HG02970 (cell line): ENCODE measurements around the gene NFKBIE.
"Not testable (repeated sequence)": the region's sequence is repeated elsewhere in the genome, so short reads cannot be mapped to it uniquely, and the experiment has no call there.

Experiments
- ATAC-seq: cut with Tn5 transposase; IDR thresholded peaks from one replicate; pipeline ENCODE4 v1.9.1; 2021; ENCODE audit warnings: mild to moderate bottlenecking, moderate library complexity, moderate number of reproducible peaks; ENCODE audit not compliant: unreplicated experiment, low FRiP score

NFKBIE gene, protein sequence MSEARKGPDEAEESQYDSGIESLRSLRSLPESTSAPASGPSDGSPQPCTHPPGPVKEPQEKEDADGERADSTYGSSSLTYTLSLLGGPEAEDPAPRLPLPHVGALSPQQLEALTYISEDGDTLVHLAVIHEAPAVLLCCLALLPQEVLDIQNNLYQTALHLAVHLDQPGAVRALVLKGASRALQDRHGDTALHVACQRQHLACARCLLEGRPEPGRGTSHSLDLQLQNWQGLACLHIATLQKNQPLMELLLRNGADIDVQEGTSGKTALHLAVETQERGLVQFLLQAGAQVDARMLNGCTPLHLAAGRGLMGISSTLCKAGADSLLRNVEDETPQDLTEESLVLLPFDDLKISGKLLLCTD

DNA sequence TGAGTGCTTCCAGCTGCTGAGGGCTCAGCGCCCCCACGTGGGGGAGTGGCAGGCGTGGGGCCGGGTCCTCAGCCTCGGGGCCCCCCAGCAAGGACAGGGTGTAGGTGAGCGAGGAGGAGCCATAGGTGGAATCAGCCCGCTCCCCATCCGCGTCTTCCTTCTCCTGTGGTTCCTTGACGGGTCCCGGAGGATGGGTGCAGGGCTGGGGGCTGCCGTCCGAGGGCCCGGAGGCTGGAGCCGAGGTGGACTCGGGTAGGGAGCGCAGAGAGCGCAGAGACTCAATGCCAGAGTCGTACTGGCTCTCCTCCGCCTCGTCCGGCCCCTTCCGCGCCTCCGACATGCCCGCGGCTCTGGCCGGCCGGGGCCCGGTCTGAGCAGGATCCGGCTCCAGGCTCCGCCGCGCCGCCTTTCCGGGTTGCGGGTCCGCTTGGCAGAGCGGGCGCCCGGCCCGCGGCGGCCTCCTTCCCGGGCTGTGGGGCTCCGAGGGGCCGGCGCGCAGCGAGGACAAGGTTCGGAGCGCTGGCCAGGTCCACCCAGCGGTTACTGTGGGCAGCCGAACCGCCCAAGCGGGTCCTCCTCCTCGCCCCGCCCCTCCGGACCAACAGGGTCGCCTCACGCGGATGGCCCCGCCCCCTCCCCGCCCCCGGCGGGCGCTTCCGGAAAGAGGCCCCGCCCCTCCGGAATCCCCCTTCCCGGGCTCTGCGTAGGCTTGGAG is at the start of gene NFKBIE:
TSS of gene NFKBIE (minus strand) at position 545 of the 715 bp plus-strand sequence. CDS start at position 340, 205 bp downstream.
- ATAC-seq, result peak; percentile 48

DNA sequence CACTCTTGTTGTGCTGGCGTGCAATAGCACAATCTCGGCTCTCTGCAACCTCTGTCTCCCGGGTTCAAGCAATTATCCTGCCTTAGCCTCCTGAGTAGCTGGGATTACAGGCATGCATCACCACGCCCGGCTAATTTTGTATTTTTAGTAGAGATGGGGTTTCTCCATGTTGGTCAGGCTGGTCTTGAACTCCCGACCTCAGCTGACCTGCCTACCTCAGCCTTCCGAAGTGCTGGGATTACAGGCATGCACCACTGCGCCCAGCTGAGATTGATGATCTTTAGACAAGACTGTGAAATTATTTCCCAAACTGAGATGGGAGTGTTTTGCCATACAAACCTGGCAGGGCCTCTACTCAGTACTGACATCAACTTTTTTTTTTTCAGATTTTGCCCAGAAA is 49.3 kb upstream of the NFKBIE start:
- ATAC-seq, result not testable (repeated sequence)

DNA sequence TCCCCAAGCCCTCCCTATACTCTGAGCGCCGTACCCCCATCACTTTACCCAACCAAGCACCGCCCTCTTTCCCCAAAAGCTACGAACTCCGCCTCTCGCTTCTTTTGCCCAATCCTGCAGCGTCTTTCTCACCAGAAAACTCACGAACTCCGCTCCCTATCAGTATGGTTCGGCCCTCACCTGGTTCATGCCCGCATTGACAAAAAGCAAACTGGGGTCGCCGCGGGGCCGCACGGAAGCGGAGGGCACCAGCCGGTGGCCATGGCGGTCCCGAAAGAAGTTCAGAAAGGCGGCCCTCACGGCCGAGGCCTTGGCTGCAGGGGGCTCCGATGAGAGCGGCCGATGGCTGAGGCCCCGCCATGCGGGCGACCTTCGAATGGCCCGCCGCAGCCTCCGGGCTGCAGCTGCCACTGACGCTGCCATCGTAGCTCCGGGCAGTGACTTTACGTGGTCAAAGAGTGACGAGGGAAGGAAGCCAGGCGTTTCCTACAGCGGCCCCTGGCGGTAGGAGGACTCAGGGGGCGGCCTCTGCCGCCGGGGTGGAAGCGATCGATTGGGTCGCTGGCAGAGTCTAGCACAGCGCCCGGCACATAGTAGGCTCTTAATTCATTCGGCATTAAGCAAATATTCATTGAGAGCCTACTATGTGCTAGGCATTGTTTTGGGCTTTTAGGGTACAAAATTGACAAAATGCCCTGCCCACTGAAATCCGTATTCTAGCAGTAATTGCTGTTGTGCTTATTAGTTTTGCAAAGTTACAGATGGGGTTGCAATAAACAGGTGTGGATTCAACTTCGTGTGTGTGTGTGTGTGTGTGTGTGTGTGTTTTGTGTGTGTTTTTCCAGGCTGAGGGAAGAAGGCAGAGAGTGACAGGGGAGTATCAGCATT is 47.8 kb upstream of the NFKBIE start, which contains the start of gene AARS2:
TSS of gene AARS2 (minus strand) at position 447 of the 888 bp plus-strand sequence. CDS start at position 423, 24 bp downstream.
- peak; percentile 85 for ATAC-seq

DNA sequence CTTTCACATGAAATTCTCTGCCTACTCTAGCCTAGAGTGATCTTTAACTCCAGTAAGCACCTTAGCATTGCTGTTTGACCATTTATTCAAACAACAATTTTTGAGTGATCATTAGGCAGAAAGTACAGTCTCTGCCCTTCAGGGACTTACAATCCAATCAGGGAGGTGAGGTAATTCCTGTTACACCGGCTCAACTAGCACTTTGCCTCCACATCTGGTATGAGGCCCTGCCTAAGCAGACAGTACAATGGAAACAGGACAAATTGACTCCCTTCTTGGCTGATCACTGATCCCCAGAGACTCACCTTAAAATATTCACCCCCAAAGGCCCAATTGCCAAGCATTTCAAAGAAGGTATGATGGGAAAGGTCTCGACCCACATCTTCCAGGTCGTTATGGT is 46.4 kb upstream of the NFKBIE start:
- no peak for ATAC-seq

DNA sequence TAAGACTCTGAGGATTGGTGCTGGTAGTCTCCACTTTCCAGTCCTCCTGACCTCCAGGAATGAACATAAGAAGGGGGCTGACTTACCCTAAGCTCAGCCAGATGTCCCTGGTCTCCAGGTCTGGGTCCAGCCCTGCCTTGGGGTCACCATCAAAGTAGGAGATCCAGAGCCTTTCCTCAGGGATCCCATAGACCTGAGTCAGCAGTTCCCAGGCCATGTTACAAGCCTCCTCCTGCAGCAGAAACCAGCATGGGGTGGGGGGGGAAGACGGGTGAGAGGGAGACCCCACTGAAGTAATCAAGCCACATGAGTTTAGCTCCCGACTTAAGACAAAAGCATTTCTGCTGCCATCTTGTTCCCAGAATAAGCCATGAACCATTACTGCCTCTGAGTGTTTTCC is 46.0 kb upstream of the NFKBIE start:
- ATAC-seq, result no peak

DNA sequence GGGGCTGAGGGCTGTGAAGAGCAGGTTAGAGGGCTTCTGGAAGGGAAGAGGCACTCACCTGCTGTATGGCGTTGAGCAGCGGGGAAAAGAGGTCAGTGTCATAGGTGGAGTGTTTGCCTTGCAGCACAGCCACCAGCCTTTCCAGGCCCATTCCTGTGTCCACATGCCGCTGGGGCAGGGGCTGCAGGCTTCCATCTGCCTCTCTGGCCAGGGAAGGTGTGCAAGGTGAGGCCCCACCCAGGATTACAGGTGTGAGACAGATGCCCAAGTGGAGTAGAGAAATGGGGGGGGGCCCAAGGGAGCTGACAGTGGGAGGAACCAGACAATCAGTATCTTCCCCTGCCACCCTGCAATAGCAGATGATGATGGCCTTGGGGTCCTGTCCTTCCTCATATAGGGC is 44.9 kb upstream of the NFKBIE start:
- no peak for ATAC-seq

DNA sequence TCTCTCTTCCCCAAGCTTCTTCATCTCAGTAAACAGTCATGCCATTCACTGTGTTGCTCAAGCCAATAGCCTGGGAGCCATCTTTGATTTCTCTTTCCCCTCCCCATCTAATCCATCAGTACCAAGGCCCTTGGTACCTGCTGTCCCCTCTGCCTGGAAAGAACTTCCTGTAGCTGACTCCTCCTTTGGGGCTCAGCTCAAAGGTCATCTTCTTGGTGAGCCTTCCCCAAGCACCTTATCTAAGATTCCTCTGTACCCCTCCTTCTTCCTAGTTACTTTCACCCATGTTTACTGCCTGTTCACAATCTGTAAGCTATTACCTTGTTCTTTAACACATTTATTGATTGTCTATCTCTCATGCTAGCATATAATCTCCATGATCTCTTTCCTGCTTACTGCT is 44.3 kb upstream of the NFKBIE start:
- no peak for ATAC-seq

DNA sequence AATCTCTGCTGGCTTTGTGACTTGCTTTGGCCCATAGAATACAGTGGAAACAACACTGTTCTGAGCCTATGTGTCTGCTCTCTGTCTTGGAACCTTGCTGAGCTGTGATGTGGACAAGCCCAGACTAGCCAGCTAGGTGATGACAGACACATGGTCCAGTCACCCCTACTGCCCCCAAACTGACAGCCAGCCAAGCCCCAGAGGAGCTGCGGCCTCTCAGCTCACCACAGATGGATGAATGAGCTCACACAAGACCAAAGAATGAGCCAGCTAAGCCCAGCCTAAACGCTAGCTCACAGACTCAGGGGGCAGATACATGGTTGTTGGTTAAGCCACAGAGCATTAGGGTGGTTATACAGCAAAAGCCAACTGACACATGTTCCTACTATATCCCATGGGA is 43.7 kb upstream of the NFKBIE start:
- no peak for ATAC-seq

DNA sequence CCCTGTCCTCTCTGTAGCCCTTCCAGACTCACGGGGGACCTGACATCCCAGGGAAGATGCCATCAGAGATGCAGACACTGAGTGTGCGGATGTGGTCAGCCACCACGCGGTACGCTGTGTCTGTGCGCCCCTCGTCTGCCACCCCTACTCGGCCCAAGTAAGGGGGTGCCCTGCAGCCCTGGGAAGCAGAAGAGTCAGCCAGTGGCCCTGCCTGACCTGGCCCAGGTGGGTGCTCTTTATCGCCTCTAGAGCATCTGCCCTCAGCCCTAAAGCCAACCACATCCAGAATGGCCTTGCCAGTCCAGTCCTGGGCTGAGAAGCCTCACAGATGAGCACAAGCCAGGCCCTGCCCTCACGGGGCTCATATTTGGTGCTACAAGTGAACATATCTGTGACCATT is 41.9 kb upstream of the NFKBIE start:
- no peak for ATAC-seq

DNA sequence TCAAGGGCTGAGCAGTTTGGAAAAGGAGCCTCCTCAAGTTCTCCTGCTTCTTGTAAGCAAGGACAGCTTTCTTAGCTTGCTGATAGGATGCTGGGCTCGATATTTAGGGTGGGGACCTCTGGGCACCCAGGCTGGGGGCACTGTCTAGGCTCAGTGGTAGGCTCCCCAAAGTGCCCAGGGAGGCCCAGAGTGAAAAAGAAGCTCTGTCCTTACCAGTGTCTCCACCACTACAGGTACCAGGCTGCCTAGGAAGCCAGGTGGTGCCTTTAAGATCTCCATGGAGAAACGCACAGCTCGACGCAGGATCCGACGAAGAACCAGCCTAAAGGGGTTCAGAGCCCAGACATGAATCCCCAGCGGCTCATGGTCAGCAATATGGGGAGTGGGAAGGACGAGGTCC is 41.4 kb upstream of the NFKBIE start:
- no peak for ATAC-seq

DNA sequence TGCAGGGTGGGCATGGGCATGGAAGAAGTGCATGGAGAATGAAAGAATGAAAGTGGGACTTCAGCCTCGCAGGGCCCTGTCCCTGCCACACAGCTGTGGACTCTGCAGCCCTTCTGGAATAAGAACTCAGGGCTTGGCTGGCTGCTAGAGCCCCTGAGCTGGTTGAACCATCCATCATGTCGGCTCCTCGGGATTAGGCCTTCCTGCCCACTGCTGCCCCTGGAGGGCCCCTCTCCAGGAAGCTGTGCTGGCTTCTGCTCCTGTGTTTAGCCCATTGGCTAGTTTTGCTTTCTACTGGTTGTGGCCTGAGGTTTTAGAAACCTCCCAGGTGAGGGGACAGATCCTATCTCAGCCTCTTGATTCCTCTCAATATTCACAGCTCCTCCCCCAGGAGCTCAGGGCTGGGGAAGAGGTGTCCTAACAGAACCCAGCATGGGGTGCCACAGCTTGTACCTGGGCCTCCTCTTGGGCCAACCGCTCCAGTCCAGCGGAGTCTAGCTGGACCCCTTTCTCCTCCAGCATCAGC is 39.9 kb upstream of the NFKBIE start:
- no peak for ATAC-seq

DNA sequence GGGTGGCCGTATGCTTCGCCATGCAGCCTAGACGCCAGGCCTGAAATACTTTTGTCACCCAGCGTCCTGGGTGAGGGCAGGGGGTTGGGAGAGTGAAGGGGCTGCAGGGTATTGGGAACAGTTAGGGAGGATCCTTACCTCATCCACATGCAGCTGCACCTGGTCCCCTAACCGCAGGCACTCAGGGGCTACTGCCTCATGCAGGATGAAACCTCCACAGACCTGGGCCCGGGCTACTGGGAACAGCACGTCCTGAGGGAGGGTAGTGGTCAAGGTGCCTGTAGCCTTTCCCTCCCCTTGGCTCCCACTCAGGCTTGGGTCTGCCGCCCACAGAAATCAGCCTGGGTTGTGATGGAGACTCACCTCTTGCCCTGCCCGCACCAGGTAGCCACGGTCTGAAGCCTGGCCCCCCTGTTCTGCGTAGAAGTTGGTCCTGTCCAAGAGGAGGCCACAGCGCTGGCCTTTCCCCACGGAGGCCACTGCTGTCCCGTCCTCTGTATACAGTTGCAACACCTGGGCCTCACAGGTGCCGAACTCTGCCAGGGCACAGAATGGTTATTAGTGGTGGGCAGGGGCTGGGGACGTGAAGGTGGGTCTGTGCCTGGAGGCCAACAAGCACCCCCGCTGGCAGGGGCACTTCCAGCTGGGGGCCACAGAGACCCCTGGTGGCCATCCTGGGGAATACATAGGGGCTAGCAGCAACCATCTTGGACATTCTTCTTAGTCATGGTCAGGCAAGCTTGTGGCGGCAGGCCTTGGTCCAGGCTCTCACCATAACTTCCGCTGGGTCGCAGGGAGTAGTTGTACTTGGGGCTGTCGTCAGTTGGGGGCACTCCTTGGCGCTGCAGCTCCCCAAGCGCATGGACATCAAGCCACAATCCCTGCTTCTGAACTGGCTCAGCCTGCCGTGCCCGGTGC is 39.2 kb upstream of the NFKBIE start:
- no peak for ATAC-seq

DNA sequence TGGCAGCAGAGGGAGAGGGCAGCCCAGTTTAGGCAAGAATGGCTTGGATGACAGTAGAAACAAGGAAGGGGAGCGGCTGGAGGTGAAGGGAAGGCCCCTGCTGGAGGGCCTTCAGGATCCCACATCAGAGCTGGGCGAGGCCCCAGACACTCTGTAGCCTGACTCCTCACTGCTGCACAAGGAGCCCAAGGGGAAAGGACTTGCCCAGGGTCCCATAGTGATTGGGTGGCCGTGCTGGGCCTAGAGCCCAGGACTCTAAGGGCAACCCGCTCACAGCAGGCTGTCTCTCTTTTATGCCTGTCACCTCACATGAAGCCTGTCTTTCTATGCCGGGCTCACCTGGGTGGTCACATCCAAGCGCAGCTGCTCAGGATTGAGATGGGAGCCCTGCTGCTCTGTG is 38.5 kb upstream of the NFKBIE start:
- ATAC-seq, result no peak

DNA sequence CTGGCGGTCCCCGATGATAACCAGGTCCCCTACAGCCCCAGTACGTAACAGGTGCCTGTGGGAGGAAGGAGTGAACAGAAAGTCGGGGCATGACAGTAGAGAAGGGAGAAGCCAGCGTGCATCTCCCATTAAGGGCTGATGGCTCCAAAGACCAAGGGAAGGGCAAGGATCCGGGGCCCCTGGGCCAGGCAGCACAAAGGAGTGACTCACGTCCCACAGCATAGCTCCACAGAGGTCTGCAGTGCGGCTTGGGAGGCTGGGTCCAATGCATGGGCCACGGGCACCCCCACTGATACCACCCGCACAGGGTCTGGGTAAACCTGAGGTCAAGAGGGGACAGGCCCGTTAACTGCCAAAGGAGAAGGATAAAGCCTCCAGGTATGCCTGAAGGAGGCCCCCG is 37.5 kb upstream of the NFKBIE start:
- no peak for ATAC-seq

DNA sequence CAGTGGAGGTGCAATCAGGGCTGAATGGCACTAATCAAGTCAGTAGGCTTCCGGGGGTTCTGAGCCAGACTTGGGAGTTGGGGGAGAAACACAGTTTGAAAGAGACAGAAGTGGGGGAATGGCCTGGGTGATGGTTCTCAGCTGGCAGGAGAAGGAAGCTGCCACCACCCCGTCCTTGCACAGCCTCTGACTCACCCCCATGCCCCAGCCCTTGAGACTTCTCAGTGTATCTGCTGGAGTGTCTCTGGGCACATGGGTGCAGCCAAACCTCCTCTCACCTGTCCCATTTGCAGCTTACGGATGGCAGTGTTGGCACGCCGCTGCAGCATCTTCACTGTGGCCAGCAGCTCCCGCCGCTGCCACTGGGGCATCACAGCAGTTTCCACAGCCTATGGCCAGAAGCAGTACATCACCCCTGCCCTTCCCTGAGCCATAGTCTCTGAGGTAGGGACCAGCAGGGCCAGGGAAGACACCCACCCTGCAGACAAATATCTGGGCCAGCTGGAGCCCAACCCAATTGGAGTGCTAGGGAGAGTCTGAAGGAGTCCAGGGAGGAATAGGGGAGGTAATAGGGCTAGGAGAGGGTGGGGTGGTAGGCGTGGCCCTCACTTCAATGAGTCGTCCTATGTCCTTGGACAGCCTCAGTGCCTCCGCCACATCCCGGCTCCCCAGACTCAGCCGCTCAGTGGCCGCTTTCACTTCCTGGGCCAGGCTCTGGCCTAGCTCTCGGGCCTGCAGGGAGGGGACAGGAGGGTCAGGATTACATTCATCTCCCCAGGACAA is 36.6 kb upstream of the NFKBIE start:
- no peak for ATAC-seq

DNA sequence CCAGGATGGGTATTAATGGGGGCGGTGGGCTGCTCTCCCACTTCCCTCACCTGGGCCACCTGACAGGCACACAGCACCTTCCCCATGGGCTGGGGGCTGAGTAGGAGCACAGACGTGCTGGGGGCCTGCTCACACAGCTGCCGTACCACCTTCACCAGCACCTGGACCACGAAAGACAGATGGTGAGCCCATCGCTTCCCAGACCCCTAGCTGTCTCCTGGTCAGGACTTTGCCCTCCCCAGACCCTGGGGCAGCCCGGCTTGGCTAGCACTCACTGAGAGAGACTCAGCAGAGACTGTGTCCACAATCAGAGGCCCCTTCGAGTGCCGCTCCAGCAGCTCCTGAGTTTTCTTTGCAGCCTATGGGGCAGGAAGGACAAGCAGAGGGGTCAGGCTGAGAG is 35.8 kb upstream of the NFKBIE start:
- ATAC-seq, result no peak

DNA sequence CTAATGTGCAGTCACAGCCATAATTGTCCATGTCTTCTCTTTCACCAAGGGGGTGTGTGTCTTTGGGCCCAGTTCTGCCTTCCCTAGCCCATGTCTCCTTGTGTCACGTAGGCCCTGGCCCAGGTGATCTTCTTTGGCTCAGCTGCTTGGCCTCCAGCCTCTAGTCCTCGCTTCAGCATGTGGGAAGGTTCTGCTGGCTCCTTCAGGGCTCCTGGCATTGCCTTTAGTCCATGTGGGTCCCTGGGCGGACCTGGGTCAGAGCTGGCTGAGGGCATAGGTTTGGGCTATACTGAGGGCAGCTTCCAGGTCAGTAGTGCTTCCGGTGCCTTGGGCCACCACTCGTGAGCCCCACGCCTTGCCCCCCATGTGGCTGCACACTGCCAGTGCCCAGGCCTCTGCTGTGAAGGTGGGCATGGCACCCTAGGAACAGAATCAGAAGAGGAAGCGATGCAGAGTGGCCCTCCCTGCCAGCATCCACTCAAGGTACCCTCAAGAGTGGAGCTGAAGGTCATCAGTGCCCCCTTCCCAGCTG is 35.0 kb upstream of the NFKBIE start:
- no peak for ATAC-seq

DNA sequence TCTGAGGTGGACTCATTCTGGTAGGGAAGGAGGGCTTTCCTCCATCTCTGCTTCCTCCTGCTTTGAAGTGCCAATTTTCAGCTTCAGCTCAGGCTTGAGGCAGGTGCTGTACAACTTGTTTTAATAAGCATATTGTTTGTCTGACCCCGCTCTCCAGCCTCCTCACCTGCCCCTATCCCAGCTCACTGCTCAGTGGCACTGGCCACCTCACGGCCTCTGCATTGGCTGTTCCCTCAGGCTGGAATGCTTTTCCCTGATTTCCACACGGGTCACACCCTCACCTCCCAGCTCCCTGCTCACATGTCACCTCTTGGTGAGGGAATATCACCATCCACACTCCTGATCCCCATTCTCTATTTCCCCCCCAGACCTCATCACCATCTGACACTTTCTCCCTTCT is 33.5 kb upstream of the NFKBIE start:
- no peak for ATAC-seq
